Body of pancreas (tissue), 4 donors: ENCODE results near the gene FOXO3. TPM values are rescaled to one million over a fixed set of nuclear protein-coding genes. Genes with fewer than 3 reads are reported as not detected.

ENCODE experiments used
- ATAC-seq: fragments of 150-250 bp; one replicate; pipeline ENCODE4 v1.9.1; 2016
- DNase-seq, 4 donors: peaks; one replicate each; pipeline ENCODE4 v3.0.0-alpha.2; 2019
- H3K27ac ChIP-seq, 4 donors: fragments of 200-600 bp; sonication (generic); 1 replicate in 3 of 4; 2 replicates in 1 of 4; pipeline versions ENCODE4 v1.5.1 to v1.6.1; 2016 to 2019; ENCODE audit warnings: mild to moderate bottlenecking in 1 of 4, mixed read lengths in 1 of 4, moderate library complexity in 1 of 4
- H3K27me3 ChIP-seq, 2 donors: fragments of 200-600 bp; sonication (generic); one replicate each; pipeline ENCODE4 v1.6.0; 2016; ENCODE audit warnings: mild to moderate bottlenecking in 1 of 2
- H3K36me3 ChIP-seq, 2 donors: fragments of 200-600 bp; sonication (generic); replicated peaks in 1 of 2; 2 replicates each; pipeline ENCODE4 v1.5.1; 2016; ENCODE audit warnings: low read depth in 2 of 2; ENCODE audit not compliant: insufficient read depth in 1 of 2
- H3K4me1 ChIP-seq: fragments of 200-600 bp; sonication (generic); one replicate; pipeline ENCODE4 v1.6.0; 2016
- H3K4me3 ChIP-seq, 2 donors: fragments of 200-600 bp; sonication (generic); 1 replicate in 1 of 2; 2 replicates in 1 of 2; pipeline ENCODE4 v1.5.1; 2016 to 2019
- H3K9me3 ChIP-seq, 3 donors: fragments of 200-600 bp; sonication (generic); 1 replicate in 2 of 3; 2 replicates in 1 of 3; pipeline ENCODE4 v1.5.1; 2016
- CTCF ChIP-seq, 7 experiments: fragments of 450-650 bp in 4 of 7; fragments of 200-600 bp in 3 of 7; sonication (generic) in 3 of 7; IDR thresholded peaks; one replicate each; pipeline ENCODE4 v1.5.1; 2016 to 2019; ENCODE audit warnings: antibody characterized with exemption in 7 of 7
- POLR2A ChIP-seq, 3 donors: fragments of 450-650 bp; IDR thresholded peaks; one replicate each; pipeline ENCODE4 v1.6.1; 2016; ENCODE audit warnings: antibody characterized with exemption in 3 of 3, mild to moderate bottlenecking in 2 of 3
- WGBS, 2 donors: methylation state at CpG; one replicate each; pipeline ENCODE4 v1.1.5; 2017; 5-methylcytosine and 5-hydroxymethylcytosine counted together
- intact Hi-C: fragments of 100-400 bp; cut with DNase I; formaldehyde crosslinking; loops from one replicate; pipeline ENCODE4 v1.15.1; 2023
- total RNA-seq, 2 donors: library from RNA; depleted of rRNA; stranded (reverse); fragments of >200 nt; gene quantifications; one replicate each; pipeline ENCODE4 v1.1.0, GENCODE V29; 2016

FOXO3 gene
- total RNA-seq, 2 donors from 2014 or later, result 62.8 to 69.5 TPM

DNA sequence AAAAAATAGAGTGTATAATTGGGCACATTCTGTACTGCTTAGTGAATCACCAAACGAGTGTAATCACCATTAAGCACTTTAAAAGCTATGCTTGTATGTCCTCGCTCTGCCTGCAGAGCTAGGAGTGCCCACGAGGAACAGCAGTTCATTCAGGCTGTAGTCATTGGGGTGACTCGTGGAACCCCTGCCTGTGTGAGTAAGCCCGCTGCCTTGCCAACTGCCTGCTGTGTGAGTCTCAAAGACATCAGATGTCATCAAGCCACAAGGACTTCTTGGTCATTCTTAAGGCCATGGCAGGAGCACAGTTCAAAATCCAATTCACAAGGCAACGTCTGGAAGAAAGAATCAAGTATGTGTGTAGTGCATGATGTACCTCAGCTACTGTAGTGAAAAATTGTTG, 60.4 kb downstream of the FOXO3 start:
- no peak for ATAC-seq
- Histone ChIP-seq H3K36me3 (no peaks in the 10 kb centered on the region), H3K9me3 (no peaks in the 10 kb centered on the region), H3K27ac (no peak overlapping the region), H3K4me3 (no peak overlapping the region), H3K27me3 (no peaks in the 10 kb centered on the region), H3K4me1 (peaks cover 92% of the 10 kb centered on the region)
- DNase-seq, result peak in 3 of 4 donors; percentile 29 to 49 (median 35)
- WGBS, 2 donors, result 73% methylated on average over 6 of the region's 6 CpGs
- TF ChIP-seq POLR2A (IDR thresholded peaks at IDR 0.05) (no peak), CTCF (IDR thresholded peaks at IDR 0.05) (no peak)
- intact Hi-C loops, result no loop called here

- intact Hi-C loops, result no loop called here
- H3K27me3 ChIP-seq, result no peaks in the 10 kb centered on the region
- WGBS, 2 donors, result 68 to 79% methylated on average over 11 of the region's 11 CpGs
- H3K4me3 ChIP-seq, result no peak overlapping the region
- H3K27ac ChIP-seq, result peak overlapping the region in 2 of 4 donors; percentile 47 to 65
- TF ChIP-seq POLR2A (IDR thresholded peaks at IDR 0.05) (no peak), CTCF (IDR thresholded peaks at IDR 0.05) (no peak)
- ATAC-seq, result peak; percentile 44
- DNase-seq, result peak in 1 of 4 donors; percentile 69
- H3K4me1 ChIP-seq, result peaks cover 94% of the 10 kb centered on the region
- no peaks in the 10 kb centered on the region for H3K36me3 ChIP-seq
- no peaks in the 10 kb centered on the region for H3K9me3 ChIP-seq
Measured at GRCh38 chr6:108622641-108623298, 62.1 kb downstream of the FOXO3 start.

GRCh38 chr6:108623995-108624394, 63.3 kb downstream of the FOXO3 start:
- TF ChIP-seq CTCF (IDR thresholded peaks at IDR 0.05) (no peak), POLR2A (IDR thresholded peaks at IDR 0.05) (no peak)

DNA sequence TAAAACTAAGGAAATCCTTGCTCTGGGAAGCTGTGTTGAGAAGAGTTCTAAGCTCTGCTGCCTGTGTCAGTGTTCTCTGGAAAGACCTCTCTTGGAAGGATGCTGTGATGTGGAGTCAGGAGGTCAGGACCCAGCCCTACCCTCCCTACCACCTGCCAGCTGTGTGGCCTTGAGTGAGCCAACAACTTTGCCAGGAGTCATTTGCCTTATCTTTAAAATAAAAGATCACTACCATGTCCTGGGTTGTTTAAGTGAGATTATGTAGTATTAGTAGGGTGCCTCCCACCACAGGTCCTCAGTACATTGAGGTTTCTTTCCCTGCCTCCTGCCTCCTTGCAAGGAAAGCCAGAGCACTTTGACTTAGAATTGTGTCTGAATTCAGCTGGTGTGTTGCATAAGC, 64.9 kb downstream of the FOXO3 start:
- intact Hi-C loops, result no loop called here
- Histone ChIP-seq H3K36me3 (no peaks in the 10 kb centered on the region), H3K27ac (no peak overlapping the region), H3K4me1 (peaks cover 97% of the 10 kb centered on the region), H3K9me3 (no peaks in the 10 kb centered on the region), H3K4me3 (no peak overlapping the region), H3K27me3 (no peaks in the 10 kb centered on the region)
- ATAC-seq (no peak), DNase-seq (no peak)
- no peak for TF ChIP-seq POLR2A (IDR thresholded peaks at IDR 0.05)
- TF ChIP-seq CTCF (IDR thresholded peaks at IDR 0.05), result no peak

More at GRCh38 chr6:108623995-108624394, 63.3 kb downstream of the FOXO3 start:
- Histone ChIP-seq H3K27me3 (no peaks in the 10 kb centered on the region), H3K27ac (no peak overlapping the region), H3K4me3 (no peak overlapping the region), H3K36me3 (no peaks in the 10 kb centered on the region), H3K4me1 (peaks cover 94% of the 10 kb centered on the region), H3K9me3 (no peaks in the 10 kb centered on the region)
- intact Hi-C loops, result no loop called here
- ATAC-seq (no peak), DNase-seq (no peak)
- 87 to 89% methylated on average over 1 of the region's 1 CpG for WGBS, 2 donors

DNA sequence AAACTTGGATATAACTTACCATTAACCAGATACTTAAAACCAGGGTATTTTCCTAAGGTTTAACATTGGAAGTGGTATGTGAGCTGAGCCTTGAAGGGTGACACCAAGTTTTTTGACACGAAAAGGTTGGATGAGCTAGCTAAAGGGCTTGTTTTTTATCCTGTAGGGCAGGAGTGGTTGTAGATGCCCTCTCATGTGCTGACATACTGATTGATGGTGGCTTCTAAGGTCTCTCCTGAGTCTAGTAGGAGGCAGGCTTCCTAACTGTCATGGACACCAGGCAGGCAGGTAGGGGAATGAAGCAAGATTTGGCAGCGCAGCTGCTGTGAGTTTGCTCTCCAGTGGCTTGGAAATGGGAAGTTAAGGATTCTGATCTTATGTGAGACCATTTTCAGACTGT, 66.1 kb downstream of the FOXO3 start:
- TF ChIP-seq CTCF (IDR thresholded peaks at IDR 0.05) (no peak), POLR2A (IDR thresholded peaks at IDR 0.05) (no peak)
- 90 to 95% methylated on average over 2 of the region's 2 CpGs for WGBS, 2 donors
- DNase-seq, result no peak

More for the DNA sequence above, 66.1 kb downstream of the FOXO3 start:
- Histone ChIP-seq H3K4me1 (peaks cover 97% of the 10 kb centered on the region), H3K27ac (peak overlapping the region in 1 of 4 donors; percentile 1), H3K27me3 (no peaks in the 10 kb centered on the region), H3K9me3 (no peaks in the 10 kb centered on the region), H3K4me3 (no peak overlapping the region), H3K36me3 (no peaks in the 10 kb centered on the region)
- intact Hi-C loops, result no loop called here
- no peak for ATAC-seq
